ENCODE data around the gene PRR23E. TPM values are rescaled to one million over a fixed set of nuclear protein-coding genes. Genes with fewer than 3 reads are reported as not detected.

Gene PRR23E
- total RNA-seq, 1 donor from 2014 or later, result not detected

- Mint-ChIP-seq H3K4me3 (no peak overlapping the region), H3K9me3 (no peaks in the 10 kb centered on the region), H3K27ac (no peak overlapping the region), H3K4me1 (no peaks in the 10 kb centered on the region), H3K36me3 (ENCODE audit: low read depth) (no peaks in the 10 kb centered on the region), H3K27me3 (peaks cover 31% of the 10 kb centered on the region)
- CTCF ChIA-PET, result no interaction called here
- POLR2A ChIA-PET, result no interaction called here
- ATAC-seq (ENCODE audit: low read depth) (no peak), DNase-seq (no peak)
- intact Hi-C loops (cut with micrococcal nuclease), result no loop called here
- TF ChIP-seq CTCF (IDR thresholded peaks at IDR 0.05), result no peak
Measured at GRCh38 chr3:127171320-127171719, 21.6 kb upstream of the PRR23E start.

- POLR2A ChIA-PET, result no interaction called here
- no peak overlapping the region for H3K27ac Mint-ChIP-seq
- H3K9me3 Mint-ChIP-seq, result no peaks in the 10 kb centered on the region
- no peaks in the 10 kb centered on the region for H3K36me3 Mint-ChIP-seq (ENCODE audit: low read depth)
- ATAC-seq (ENCODE audit: low read depth) (no peak), DNase-seq (no peak)
- H3K4me3 Mint-ChIP-seq, result no peak overlapping the region
- intact Hi-C loops (cut with micrococcal nuclease), result no loop called here
- no peak for TF ChIP-seq CTCF (IDR thresholded peaks at IDR 0.05)
- no peaks in the 10 kb centered on the region for H3K4me1 Mint-ChIP-seq
- H3K27me3 Mint-ChIP-seq, result peaks cover 31% of the 10 kb centered on the region
- CTCF ChIA-PET, result no interaction called here
Measured at GRCh38 chr3:127171721-127172120, 21.2 kb upstream of the PRR23E start.

- peaks cover 31% of the 10 kb centered on the region for H3K27me3 Mint-ChIP-seq
- no peaks in the 10 kb centered on the region for H3K9me3 Mint-ChIP-seq
Measured at GRCh38 chr3:127172211-127172610, 20.7 kb upstream of the PRR23E start.

GRCh38 chr3:127172781-127173515, 20.0 kb upstream of the PRR23E start:
- H3K27me3 Mint-ChIP-seq, result peaks cover 32% of the 10 kb centered on the region
- ChIA-PET CTCF (no interaction called here), POLR2A (no interaction called here)
- no peak overlapping the region for H3K27ac Mint-ChIP-seq
- TF ChIP-seq CTCF (IDR thresholded peaks at IDR 0.05), result no peak
- H3K36me3 Mint-ChIP-seq (ENCODE audit: low read depth), result no peaks in the 10 kb centered on the region
- no peaks in the 10 kb centered on the region for H3K9me3 Mint-ChIP-seq
- H3K4me1 Mint-ChIP-seq, result no peaks in the 10 kb centered on the region
- intact Hi-C loops (cut with micrococcal nuclease), result no loop called here
- no peak for DNase-seq
- no peak for ATAC-seq (ENCODE audit: low read depth)
- no peak overlapping the region for H3K4me3 Mint-ChIP-seq

More at GRCh38 chr3:127172211-127172610, 20.7 kb upstream of the PRR23E start:
- CTCF ChIA-PET, result no interaction called here
- intact Hi-C loops (cut with micrococcal nuclease), result no loop called here
- POLR2A ChIA-PET, result no interaction called here
- TF ChIP-seq CTCF (IDR thresholded peaks at IDR 0.05), result no peak
- no peak overlapping the region for H3K4me3 Mint-ChIP-seq
- H3K4me1 Mint-ChIP-seq, result no peaks in the 10 kb centered on the region
- no peak for DNase-seq
- no peaks in the 10 kb centered on the region for H3K36me3 Mint-ChIP-seq (ENCODE audit: low read depth)
- no peak overlapping the region for H3K27ac Mint-ChIP-seq
- ATAC-seq (ENCODE audit: low read depth), result no peak

- TF ChIP-seq CTCF (IDR thresholded peaks at IDR 0.05), result no peak
- Mint-ChIP-seq H3K27me3 (peaks cover 32% of the 10 kb centered on the region), H3K9me3 (no peaks in the 10 kb centered on the region), H3K36me3 (ENCODE audit: low read depth) (no peaks in the 10 kb centered on the region), H3K27ac (no peak overlapping the region), H3K4me3 (no peak overlapping the region), H3K4me1 (no peaks in the 10 kb centered on the region)
- CTCF ChIA-PET, result no interaction called here
- ATAC-seq (ENCODE audit: low read depth) (no peak), DNase-seq (no peak)
- POLR2A ChIA-PET, result no interaction called here
- intact Hi-C loops (cut with micrococcal nuclease), result no loop called here
Measured at GRCh38 chr3:127173516-127174166, 19.3 kb upstream of the PRR23E start.
